Measurements from ENCODE around the gene TCF12. TPM values are rescaled to one million over a fixed set of nuclear protein-coding genes. Genes with fewer than 3 reads are reported as not detected.

TCF12 gene
- total RNA-seq, 1 donor from 2014 or later, result 149 TPM

- Histone ChIP-seq H2AFZ (replicated peaks) (no peak overlapping the region), H3K27me3 (no peaks in the 10 kb centered on the region), H3K4me1 (no peaks in the 10 kb centered on the region), H3K4me2 (no peak overlapping the region), H3K4me3 (no peak overlapping the region), H3K79me2 (ENCODE audit: low read depth) (peaks cover 12% of the 10 kb centered on the region), H3K36me3 (no peaks in the 10 kb centered on the region), H4K20me1 (ENCODE audit: low read depth) (no peaks in the 10 kb centered on the region), H3K9me3 (ENCODE audit: low read depth) (no peaks in the 10 kb centered on the region), H3K9ac (no peak overlapping the region), H3F3A (ENCODE audit: low read depth) (no peaks in the 10 kb centered on the region), H3K27ac (no peak overlapping the region)
- DNase-seq (ENCODE audit: low spot score), result no peak
- no peak for TF ChIP-seq CTCF (IDR thresholded peaks at IDR 0.05)
- TF ChIP-seq EZH2 (IDR thresholded peaks at IDR 0.05), result no peak
- no peak for TF ChIP-seq EZH2phosphoT487 (IDR thresholded peaks at IDR 0.05)
- Mint-ChIP-seq H3K4me1 (no peaks in the 10 kb centered on the region), H3K27me3 (ENCODE audit: insufficient read depth, low read depth) (no peaks in the 10 kb centered on the region), H3K36me3 (peaks cover 38% of the 10 kb centered on the region), H3K4me3 (no peak overlapping the region), H3K9me3 (peaks cover 19% of the 10 kb centered on the region), H3K27ac (no peak overlapping the region)
Observed at GRCh38 chr15:57183614-57184344, 265.3 kb downstream of the TCF12 start.

- Mint-ChIP-seq H3K9me3 (peaks cover 19% of the 10 kb centered on the region), H3K27me3 (ENCODE audit: insufficient read depth, low read depth) (no peaks in the 10 kb centered on the region), H3K27ac (no peak overlapping the region), H3K4me1 (peaks cover 2% of the 10 kb centered on the region), H3K4me3 (no peak overlapping the region), H3K36me3 (peaks cover 34% of the 10 kb centered on the region)
- TF ChIP-seq CTCF (IDR thresholded peaks at IDR 0.05) (no peak), EZH2phosphoT487 (IDR thresholded peaks at IDR 0.05) (no peak), EZH2 (IDR thresholded peaks at IDR 0.05) (no peak)
- Histone ChIP-seq H3K4me1 (no peaks in the 10 kb centered on the region), H3F3A (ENCODE audit: low read depth) (no peaks in the 10 kb centered on the region), H3K27me3 (no peaks in the 10 kb centered on the region), H3K27ac (no peak overlapping the region), H3K79me2 (ENCODE audit: low read depth) (peaks cover 12% of the 10 kb centered on the region), H3K9me3 (ENCODE audit: low read depth) (no peaks in the 10 kb centered on the region), H2AFZ (replicated peaks) (no peak overlapping the region), H3K36me3 (no peaks in the 10 kb centered on the region), H3K4me3 (no peak overlapping the region), H3K4me2 (no peak overlapping the region), H4K20me1 (ENCODE audit: low read depth) (no peaks in the 10 kb centered on the region), H3K9ac (no peak overlapping the region)
- no peak for DNase-seq (ENCODE audit: low spot score)
Observed at GRCh38 chr15:57184502-57184901, 266.1 kb downstream of the TCF12 start.

- peaks cover 27% of the 10 kb centered on the region for H3K36me3 Mint-ChIP-seq
- peaks cover 12% of the 10 kb centered on the region for H3K4me1 Mint-ChIP-seq
- no peak overlapping the region for H3K27ac Mint-ChIP-seq
Observed at GRCh38 chr15:57185507-57186074, 267.1 kb downstream of the TCF12 start.

More at GRCh38 chr15:57185507-57186074, 267.1 kb downstream of the TCF12 start:
- Histone ChIP-seq H2AFZ (replicated peaks) (no peak overlapping the region), H3K9me3 (ENCODE audit: low read depth) (no peaks in the 10 kb centered on the region), H3K27me3 (no peaks in the 10 kb centered on the region), H3K79me2 (ENCODE audit: low read depth) (peaks cover 7% of the 10 kb centered on the region), H3K9ac (no peak overlapping the region), H3K4me3 (no peak overlapping the region), H3K4me1 (peaks cover 6% of the 10 kb centered on the region), H3K4me2 (no peak overlapping the region), H3K27ac (no peak overlapping the region), H3K36me3 (no peaks in the 10 kb centered on the region), H4K20me1 (ENCODE audit: low read depth) (no peaks in the 10 kb centered on the region), H3F3A (ENCODE audit: low read depth) (no peaks in the 10 kb centered on the region)
- no peaks in the 10 kb centered on the region for H3K27me3 Mint-ChIP-seq (ENCODE audit: insufficient read depth, low read depth)
- no peak for DNase-seq (ENCODE audit: low spot score)
- TF ChIP-seq EZH2phosphoT487 (IDR thresholded peaks at IDR 0.05) (no peak), CTCF (IDR thresholded peaks at IDR 0.05) (no peak), EZH2 (IDR thresholded peaks at IDR 0.05) (no peak)
- H3K9me3 Mint-ChIP-seq, result peaks cover 19% of the 10 kb centered on the region
- H3K4me3 Mint-ChIP-seq, result no peak overlapping the region
